GM12878 (cell line): Measurements from ENCODE around the gene SRRM2. TPM values are rescaled to one million over a fixed set of nuclear protein-coding genes. Genes with fewer than 3 reads are reported as not detected.

ENCODE experiments used
- ATAC-seq: fragments of 200-7000 bp; cut with Tn5 transposase; 3 replicates; pipeline ENCODE4 v1.9.1; 2020; ENCODE audit warnings: mild to moderate bottlenecking, moderate library complexity
- BruUV-seq: library from RNA; stranded (reverse); fragments of 400-500 nt; replicated peaks from 2 replicates; lab custom pipeline; 2021; lab: Mats Ljungman, UMichigan
- CTCF ChIA-PET: fragments of 300-600 bp; sonication (Branson Sonifier 250); formaldehyde crosslinking; extraction: SDS; loops from one replicate; lab custom pipeline; 2021; ENCODE audit warnings: inconsistent platforms; lab: Yijun Ruan, JAX
- POLR2A ChIA-PET: fragments of 350-600 bp; formaldehyde crosslinking; extraction: SDS; loops from one replicate; lab custom pipeline; 2021; ENCODE audit warnings: inconsistent platforms; lab: Charles Lee
- RAD21 ChIA-PET: fragments of 300-600 bp; sonication (Branson Sonifier 250); formaldehyde crosslinking; loops from one replicate; lab custom pipeline; 2023; ENCODE audit warnings: antibody characterized with exemption; ENCODE audit not compliant: unreplicated experiment; lab: Charles Lee
- SMC1A ChIA-PET: fragments of 300-600 bp; sonication (Branson Sonifier 250); formaldehyde crosslinking; loops from one replicate; lab custom pipeline; 2023; ENCODE audit not compliant: unreplicated experiment, uncharacterized antibody; lab: Charles Lee
- DNase-seq: peaks from one replicate; pipeline ENCODE4 v3.0.0-alpha.2; 2011; ENCODE audit warnings: low read depth, low spot score
- FAIRE-seq: peaks from 3 replicates; lab custom pipeline; 2011; peaks lifted over from hg19 to GRCh38; lab: Jason Lieb, UNC
- H2AFZ ChIP-seq: 2 replicates; pipeline ENCODE4 v1.6.0; 2011; ENCODE audit warnings: low read depth, low read length, control low read depth; ENCODE audit not compliant: control insufficient read depth
- H3K27ac ChIP-seq: 2 replicates; pipeline ENCODE4 v1.5.1; 2011; ENCODE audit warnings: control low read depth; ENCODE audit not compliant: control insufficient read depth, insufficient read depth
- H3K27me3 ChIP-seq, 2 experiments: replicated peaks in 1 of 2; 2 replicates each; pipeline versions ENCODE4 v1.6.0 to v1.6.1; 2011; ENCODE audit warnings: low read length in 1 of 2; ENCODE audit not compliant: control insufficient read depth in 2 of 2, insufficient read depth in 2 of 2
- H3K36me3 ChIP-seq, 2 experiments: 2 replicates each; pipeline ENCODE4 v1.5.1; 2011; ENCODE audit warnings: low read length in 1 of 2; ENCODE audit not compliant: control insufficient read depth in 2 of 2, insufficient read depth in 2 of 2
- H3K4me1 ChIP-seq: 2 replicates; pipeline ENCODE4 v1.6.1; 2011; ENCODE audit warnings: mild to moderate bottlenecking, low read length, moderate library complexity, mixed read lengths; ENCODE audit not compliant: control insufficient read depth, insufficient read depth
- H3K4me2 ChIP-seq: 2 replicates; pipeline ENCODE4 v1.6.0; 2011; ENCODE audit warnings: control low read depth; ENCODE audit not compliant: control insufficient read depth, insufficient read depth
- H3K4me3 ChIP-seq: fragments of 200-600 bp; sonication (generic); 2 replicates; pipeline ENCODE4 v1.5.1; 2016
- H3K79me2 ChIP-seq: 2 replicates; pipeline ENCODE4 v1.6.0; 2011; ENCODE audit warnings: low read length; ENCODE audit not compliant: control insufficient read depth, insufficient read depth
- H3K9ac ChIP-seq: 2 replicates; pipeline ENCODE4 v1.8.0; 2011; ENCODE audit warnings: low read length, control low read depth, mixed read lengths; ENCODE audit not compliant: control insufficient read depth, insufficient read depth
- H3K9me3 ChIP-seq: replicated peaks from 3 replicates; pipeline ENCODE4 v1.5.1; 2011; ENCODE audit warnings: mild to moderate bottlenecking, low read length; ENCODE audit not compliant: control insufficient read depth, insufficient read depth
- H4K20me1 ChIP-seq: 2 replicates; pipeline ENCODE4 v1.6.0; 2011; ENCODE audit not compliant: control insufficient read depth, insufficient read depth
- BACH1 ChIP-seq: fragments of 450-650 bp; IDR thresholded peaks from 2 replicates; pipeline ENCODE4 v1.6.1; 2017; ENCODE audit warnings: mild to moderate bottlenecking, borderline replicate concordance
- BRCA1 ChIP-seq: IDR thresholded peaks from 2 replicates; pipeline ENCODE4 v1.6.1; 2011; ENCODE audit warnings: low read depth, low read length, improper control_type of control experiment
- CHD1 ChIP-seq: IDR thresholded peaks from 2 replicates; pipeline ENCODE4 v1.6.1; 2012; ENCODE audit warnings: low read depth, low read length, improper control_type of control experiment
- CHD2 ChIP-seq: IDR thresholded peaks from 2 replicates; pipeline ENCODE4 v1.6.1; 2011; ENCODE audit warnings: low read depth, low read length, improper control_type of control experiment, borderline replicate concordance
- CHD4 ChIP-seq: fragments of 200-600 bp; sonication (generic); IDR thresholded peaks from 2 replicates; pipeline ENCODE4 v1.6.1; 2016; ENCODE audit warnings: mild to moderate bottlenecking
- POU2F2 ChIP-seq: IDR thresholded peaks from 3 replicates; pipeline ENCODE4 v1.6.1; 2011; ENCODE audit warnings: low read depth, mild to moderate bottlenecking, low read length, borderline replicate concordance
- RUNX3 ChIP-seq: IDR thresholded peaks from 2 replicates; pipeline ENCODE4 v1.6.1; 2012; ENCODE audit warnings: low read length, inconsistent platforms
- SMARCA5 ChIP-seq: fragments of 450-650 bp; IDR thresholded peaks from 2 replicates; pipeline ENCODE4 v1.6.1; 2017; ENCODE audit warnings: mild to moderate bottlenecking
- SPI1 ChIP-seq: IDR thresholded peaks from 2 replicates; pipeline ENCODE4 v1.6.1; 2011; ENCODE audit warnings: low read depth, mild to moderate bottlenecking, low read length, moderate library complexity, borderline replicate concordance; ENCODE audit not compliant: insufficient read depth
- SREBF1 ChIP-seq: IDR thresholded peaks from 2 replicates; pipeline ENCODE4 v1.6.1; 2012; ENCODE audit warnings: mild to moderate bottlenecking, low read length
- WGBS: methylation state at CpG from one replicate; pipeline ENCODE4 v1.1.6; 2016; ENCODE audit warnings: low lambda C conversion rate; ENCODE audit not compliant: insufficient replicate concordance, insufficient coverage; ENCODE audit errors: missing lambda C conversion rate; 5-methylcytosine and 5-hydroxymethylcytosine counted together
- in situ Hi-C: fragments of 300-500 bp; cut with MboI; formaldehyde crosslinking; loops from 9 replicates; pipeline ENCODE4 v1.14.3; 2018; ENCODE audit warnings: mixed read lengths
- intact Hi-C: fragments of 100-400 bp; cut with micrococcal nuclease; formaldehyde crosslinking; loops from one replicate; pipeline ENCODE4 v1.14.2; 2022; ENCODE audit not compliant: unreplicated experiment
- polyA plus RNA-seq, 11 experiments: library from polyadenylated mRNA; depleted of rRNA in 4 of 11; unstranded in 6 of 11; stranded (reverse) in 5 of 11; fragments of >200 nt; fragmentation: Nextera tagmentation in 4 of 11; fragmentation: Illumina TruSeq in 1 of 11; extraction: Ambion mirVana in 4 of 11; extraction: Trizol in 1 of 11; gene quantifications; 1 replicate in 1 of 11; 2 replicates in 10 of 11; pipeline versions ENCODE4 v1.2.1 to v1.2.3, GENCODE V29; 2011 to 2016; ENCODE audit warnings: inconsistent platforms in 2 of 11, missing spikeins in 2 of 11, low read depth in 1 of 11
- total RNA-seq, 4 experiments: library from RNA; depleted of rRNA in 3 of 4; stranded (reverse); fragments of >200 nt in 3 of 4; fragmentation: Illumina TruSeq in 1 of 4; extraction: Trizol in 1 of 4; gene quantifications; 2 replicates each; pipeline versions ENCODE4 v1.2.1 to v1.2.3, GENCODE V29; 2013 to 2021

Gene SRRM2
- total and polyA plus RNA-seq, 10 of the 15 experiments (the other 5 are each of a cell fraction or from before 2014, with no cell fraction given), result 30.1 to 502 (median 196) TPM

DNA sequence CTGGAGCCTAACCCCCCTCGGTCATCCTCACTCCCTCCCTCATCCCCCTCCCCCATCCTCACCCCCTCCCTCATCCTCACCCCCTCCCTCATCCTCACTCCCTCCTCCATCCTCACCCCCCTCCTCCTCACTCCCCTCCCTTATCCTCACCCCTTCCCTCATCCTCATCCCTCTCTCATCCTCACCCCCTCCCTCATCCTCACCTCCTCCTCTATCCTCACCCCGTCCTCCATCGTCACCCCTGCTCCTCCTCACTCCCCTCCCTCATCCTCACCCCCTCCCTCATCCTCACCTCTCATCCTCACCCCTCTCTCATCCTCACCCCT lies 34.4 kb downstream of the SRRM2 start:
- peaks cover 2 to 7% of the 10 kb centered on the region in 2 experiments; a peak in 3 of 4 replicates for H3K27me3 ChIP-seq
- POLR2A ChIA-PET, result no interaction called here

GRCh38 chr16:2787406-2787805 lies 35.0 kb downstream of the SRRM2 start, which contains the start of gene PRSS33:
Gene PRSS33, minus strand, starts transcription at chr16:2787560. Its CDS starts 1,013 bp downstream, at chr16:2786547.
- Histone ChIP-seq H3K27me3 (peaks cover 2 to 7% of the 10 kb centered on the region in 2 experiments; a peak in 3 of 4 replicates), H2AFZ (no peak within 1 kb of the TSS), H3K27ac (no peak within 1 kb of the TSS), H3K4me2 (no peak within 1 kb of the TSS), H3K9me3 (no peaks in the 10 kb centered on the region), H4K20me1 (no peaks in the 10 kb centered on the region), H3K4me1 (no peaks in the 10 kb centered on the region), H3K9ac (no peak within 1 kb of the TSS), H3K4me3 (no peak within 1 kb of the TSS), H3K79me2 (no peaks in the 10 kb centered on the region)
- no TSS peak for BruUV-seq
- RAD21 ChIA-PET, result no interaction called here
- no peak for DNase-seq
- intact Hi-C loops, result no loop called here
- FAIRE-seq, result no peak
- CTCF ChIA-PET, result no interaction called here
- ATAC-seq, result no peak
- POLR2A ChIA-PET, result no interaction called here
- in situ Hi-C loops, result no loop called here
- 18% methylated on average over 9 of the region's 10 CpGs for WGBS
- SMC1A ChIA-PET, result no interaction called here
- TF ChIP-seq BACH1 (no peak), CHD1 (no peak), RUNX3 (no peak), BRCA1 (no peak)
- TF ChIP-seq, all 136 proteins: peak for 0
- H3K36me3 ChIP-seq, result no peaks in the 10 kb centered on the region

More for the DNA sequence above, 34.4 kb downstream of the SRRM2 start:
- DNase-seq, result no peak
- H2AFZ ChIP-seq, result no peak overlapping the region
- ATAC-seq, result no peak
- TF ChIP-seq CHD4 (no peak), POU2F2 (no peak), SREBF1 (no peak), SPI1 (no peak), CHD2 (no peak), SMARCA5 (no peak)
- TF ChIP-seq, all 136 proteins: peak for 0
- Histone ChIP-seq H3K36me3 (no peaks in the 10 kb centered on the region), H3K9me3 (no peaks in the 10 kb centered on the region), H3K9ac (no peak overlapping the region), H3K4me3 (no peak overlapping the region), H3K79me2 (no peaks in the 10 kb centered on the region), H3K4me1 (no peaks in the 10 kb centered on the region), H3K4me2 (no peak overlapping the region), H4K20me1 (no peaks in the 10 kb centered on the region), H3K27ac (no peak overlapping the region)
- SMC1A ChIA-PET, result no interaction called here
- RAD21 ChIA-PET, result no interaction called here
- no TSS peak for BruUV-seq
- no peak for FAIRE-seq
- WGBS, result 40% methylated on average over 1 of the region's 3 CpGs
- intact Hi-C loops, result no loop called here
- CTCF ChIA-PET, result no interaction called here
- in situ Hi-C loops, result no loop called here
